Right renal cortex interstitium (tissue), 3 donors: Measurements from ENCODE around the gene TMEM225B. TPM values are rescaled to one million over a fixed set of nuclear protein-coding genes. Genes with fewer than 3 reads are reported as not detected.
A peak's percentile ranks its signal among the peaks of the same experiment; 100 is the strongest.
"Not testable (repeated sequence)": the region's sequence is repeated elsewhere in the genome, so short reads cannot be mapped to it uniquely, and the experiment has no call there.

ENCODE experiments used
- DNase-seq, 3 donors: peaks; one replicate each; pipeline ENCODE4 v3.0.0-alpha.2; 2013; ENCODE audit warnings: low read depth in 3 of 3, low spot score in 2 of 3
- polyA plus RNA-seq, 3 donors: library from polyadenylated mRNA; unstranded; fragments of 120-200 nt; gene quantifications; one replicate each; pipeline ENCODE4 v1.2.1, GENCODE V29; 2013; ENCODE audit not compliant: insufficient read length in 3 of 3

TMEM225B gene
- 1 to 10 TPM; 2.5 to 3.0 (median 2.7) TPM for polyA plus RNA-seq

- no peak for DNase-seq
Observed at GRCh38 chr7:99597762-99598501, at the start of gene TMEM225B. TMEM225B (plus strand) TSS chr7:99598267; CDS start chr7:99604389, 6,122 bp downstream.

DNA sequence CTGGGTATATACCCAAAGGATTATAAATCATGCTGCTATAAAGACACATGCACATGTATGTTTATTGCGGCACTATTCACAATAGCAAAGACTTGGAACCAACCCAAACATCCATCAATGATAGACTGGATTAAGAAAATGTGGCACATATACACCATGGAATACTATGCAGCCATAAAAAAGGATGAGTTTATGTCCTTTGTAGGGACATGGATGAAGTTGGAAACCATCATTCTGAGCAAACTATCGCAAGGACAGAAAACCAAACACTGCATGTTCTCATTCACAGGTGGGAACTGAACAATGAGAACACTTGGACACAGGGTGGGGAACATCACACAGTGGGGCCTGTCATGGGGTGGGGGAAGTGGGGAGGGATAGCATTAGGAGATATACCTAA is 48.5 kb upstream of the TMEM225B start:
- DNase-seq, result not testable (repeated sequence)

DNA sequence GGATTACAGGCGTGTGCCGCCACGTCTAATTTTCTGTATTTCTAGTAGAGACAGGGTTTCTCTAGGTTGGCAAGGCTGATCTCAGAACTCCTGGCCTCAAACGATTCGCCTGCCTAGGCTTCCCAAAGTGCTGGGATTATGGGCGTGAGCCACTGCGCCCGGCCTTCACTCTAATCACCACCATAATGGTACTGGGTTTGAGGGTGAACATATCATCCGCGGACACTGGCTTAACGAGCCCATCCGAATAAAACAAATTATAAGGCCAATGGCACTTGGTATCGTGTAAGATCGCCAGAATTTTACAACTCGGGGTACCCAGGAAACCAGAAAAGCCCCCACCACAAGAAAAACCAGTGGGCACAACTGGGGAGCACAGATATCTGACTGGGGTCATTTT is 46.7 kb upstream of the TMEM225B start:
- DNase-seq, result no peak

DNA sequence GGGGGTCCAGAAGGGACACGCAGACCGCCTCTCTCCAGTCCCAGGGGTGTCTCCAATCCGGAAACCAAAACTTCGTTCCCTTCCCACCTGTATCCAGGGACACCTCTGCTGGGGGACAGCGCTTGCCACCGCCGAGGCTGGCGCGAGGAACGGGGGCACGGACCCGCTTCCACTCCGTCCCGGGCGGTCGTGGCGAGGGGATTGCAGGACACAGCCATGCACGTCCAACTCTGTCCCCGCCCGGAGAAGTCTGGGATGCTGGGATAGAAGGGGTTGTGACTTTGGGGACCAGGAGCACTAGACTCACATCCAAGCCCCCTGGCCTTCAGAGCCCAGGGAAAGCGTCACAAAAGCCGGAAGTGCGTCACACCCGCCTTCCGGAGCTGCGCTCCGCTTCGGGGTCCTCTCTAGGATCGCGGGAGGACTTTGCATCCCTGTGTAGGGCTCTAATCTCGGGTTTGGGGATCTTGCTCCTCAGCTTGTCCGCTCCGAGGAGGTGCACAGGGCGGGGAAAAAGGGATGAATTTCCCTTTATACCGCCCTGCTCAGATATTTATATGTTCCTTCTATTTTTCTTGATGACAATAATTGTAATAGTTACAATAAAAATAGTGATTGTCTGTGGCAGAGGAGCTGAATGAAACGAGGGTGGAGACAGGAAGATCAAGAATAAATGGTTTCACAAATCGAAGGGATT is 46.2 kb upstream of the TMEM225B start, which contains the start of gene FAM200A:
FAM200A (minus strand) TSS at position 348 of the 697 bp plus-strand sequence. CDS start 3,707 bp downstream, outside the sequence.
- DNase-seq, result peak; percentile 84 to 93 (median 88)

- no peak for DNase-seq
Observed at GRCh38 chr7:99553039-99553438, 45.0 kb upstream of the TMEM225B start.

DNA sequence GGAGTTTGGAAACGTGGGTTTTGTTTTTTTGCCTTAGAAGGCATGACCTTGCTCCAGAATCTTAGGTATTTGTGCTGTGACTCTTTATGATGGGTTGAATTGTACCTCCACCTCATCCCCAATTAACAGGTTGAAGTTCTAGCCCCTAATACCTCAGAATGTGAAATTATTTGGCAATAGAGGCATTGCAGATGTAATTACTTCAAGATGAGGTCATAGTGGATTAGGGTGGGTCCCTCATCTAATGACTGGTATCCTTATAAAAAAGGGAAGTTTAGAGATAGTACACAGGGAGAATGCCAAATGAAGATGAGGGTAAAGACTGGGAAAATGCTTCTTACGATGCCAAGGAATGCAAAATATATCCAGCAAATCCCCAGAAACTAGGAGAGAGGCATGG is 43.1 kb upstream of the TMEM225B start:
- no peak for DNase-seq

- no peak for DNase-seq
Observed at GRCh38 chr7:99557196-99557607, 40.9 kb upstream of the TMEM225B start.

GRCh38 chr7:99557940-99558305 is 40.1 kb upstream of the TMEM225B start:
- DNase-seq, result peak in 1 of 3 donors; percentile 18

DNA sequence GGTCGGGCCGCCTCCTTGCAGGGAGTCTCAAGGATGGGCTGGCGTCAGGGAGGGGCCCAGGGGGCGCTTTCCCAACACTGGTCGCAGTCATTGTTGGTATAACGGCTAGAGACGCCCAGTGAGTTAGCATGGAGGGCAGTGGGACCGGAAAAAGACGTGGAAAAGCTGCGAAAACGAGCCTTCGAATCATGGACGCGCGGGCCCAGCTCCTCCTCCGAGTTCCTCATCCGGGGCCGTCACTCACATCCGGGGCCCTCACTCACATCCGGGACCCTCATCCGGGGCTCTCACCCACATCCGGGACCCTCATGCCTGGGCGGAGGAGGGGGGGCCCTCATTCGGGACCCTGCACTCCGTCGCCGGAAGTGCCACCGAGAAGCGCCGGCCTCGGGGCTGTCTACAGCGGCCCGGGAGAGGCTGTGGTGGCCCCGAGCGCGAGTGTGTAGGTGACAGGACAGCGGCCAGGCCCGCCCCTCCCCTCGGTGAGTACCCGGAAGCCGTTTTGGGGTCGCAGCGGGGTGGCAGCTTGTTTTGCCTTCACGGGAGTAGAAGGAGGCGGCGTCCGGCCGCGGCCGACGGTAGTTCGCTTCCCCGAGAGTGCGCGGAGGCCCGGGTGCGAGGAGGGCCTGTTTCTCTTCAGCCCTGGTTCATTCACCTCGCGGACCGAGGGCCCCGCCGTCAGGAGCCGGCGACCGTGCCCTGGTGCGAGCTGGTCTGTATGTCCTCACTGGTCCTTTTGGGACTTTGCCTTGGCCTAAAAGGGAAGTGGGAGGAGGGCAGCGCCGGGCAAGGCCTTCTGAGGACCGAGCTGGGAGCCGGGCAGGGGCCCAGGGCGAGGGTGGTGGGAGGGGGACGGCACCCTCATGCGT is 39.5 kb upstream of the TMEM225B start, which contains the start of gene ZNF655:
ZNF655 (plus strand) TSS at position 337 of the 869 bp plus-strand sequence. CDS start 1,918 bp downstream, outside the sequence.
- DNase-seq, result peak; percentile 72 to 90 (median 89)

DNA sequence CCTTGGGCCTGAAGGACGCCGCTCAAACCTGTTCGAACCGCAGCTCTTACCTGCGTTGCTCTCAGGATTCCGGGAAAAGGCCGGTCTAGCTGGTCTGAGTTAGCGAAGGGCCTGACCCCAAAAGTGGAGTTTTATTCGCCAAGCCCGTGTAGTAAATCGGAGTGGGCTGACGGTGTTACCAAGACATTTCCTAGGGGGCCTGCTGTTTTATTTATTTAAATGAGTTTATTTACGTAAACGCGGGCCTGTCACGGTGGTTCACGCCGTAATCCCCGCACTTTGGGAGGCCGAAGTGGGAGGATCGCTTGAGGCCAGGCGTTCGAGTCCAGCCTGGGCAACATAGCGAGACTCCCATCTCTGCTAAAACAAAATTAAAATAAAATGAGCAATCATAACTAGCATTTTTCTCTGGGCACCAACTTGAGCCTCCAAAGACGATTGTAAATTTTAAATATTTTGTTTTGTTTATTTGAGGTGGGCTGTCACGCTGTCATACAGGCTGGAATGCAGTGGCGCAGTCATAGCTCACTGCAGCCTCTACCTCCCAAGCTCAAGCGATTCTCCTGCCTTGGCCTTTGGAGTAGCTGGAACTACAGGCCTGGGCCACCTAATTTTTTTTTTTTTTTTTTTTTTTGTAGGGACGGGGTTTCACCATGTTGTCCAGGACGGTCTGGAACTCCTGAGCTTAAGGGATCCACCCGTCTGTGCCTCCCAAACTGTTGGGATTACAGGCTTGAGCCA is 38.7 kb upstream of the TMEM225B start:
- no peak for DNase-seq

DNA sequence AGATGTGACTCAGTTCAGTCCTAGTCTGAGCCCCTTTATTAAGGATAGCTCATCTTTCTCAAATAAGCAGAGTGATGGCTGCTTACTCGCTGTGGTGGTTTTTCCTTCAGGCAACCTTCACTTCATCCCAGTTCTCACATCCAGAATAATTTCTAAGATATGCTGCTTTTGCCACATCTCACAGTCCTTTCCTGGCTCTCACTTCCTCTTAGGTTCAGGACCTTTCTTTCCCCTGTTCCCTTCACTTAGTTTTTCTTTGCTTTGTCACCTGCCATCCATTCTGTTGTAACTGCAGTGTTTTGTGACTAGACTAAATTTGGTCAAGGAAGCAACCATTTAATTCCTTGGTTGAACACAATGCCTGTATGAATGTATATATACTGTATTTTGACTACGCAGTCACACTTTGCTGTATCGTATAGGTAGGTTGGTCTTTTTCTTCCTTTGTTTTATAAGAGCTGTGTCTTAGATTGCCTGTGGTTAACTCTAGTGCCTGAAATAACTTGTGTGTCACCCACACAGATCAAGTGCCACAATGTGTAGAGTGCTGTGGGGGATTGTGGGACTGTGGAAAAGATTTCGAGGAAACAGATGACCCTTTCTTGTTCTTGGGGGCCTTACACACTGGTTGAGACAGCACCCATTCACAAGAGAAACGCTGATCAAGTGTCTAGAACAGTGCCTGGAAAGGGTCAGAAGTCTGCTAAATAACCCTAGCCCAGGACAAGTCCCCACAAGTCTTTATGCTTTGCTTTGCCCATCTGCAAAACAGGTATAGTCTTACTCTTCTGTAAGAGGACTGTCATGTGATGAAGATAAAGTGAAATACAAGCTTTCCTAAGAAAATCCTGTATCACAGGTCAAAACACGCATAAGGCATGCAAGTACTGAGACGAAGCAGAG is 37.0 kb upstream of the TMEM225B start:
- DNase-seq, result no peak

DNA sequence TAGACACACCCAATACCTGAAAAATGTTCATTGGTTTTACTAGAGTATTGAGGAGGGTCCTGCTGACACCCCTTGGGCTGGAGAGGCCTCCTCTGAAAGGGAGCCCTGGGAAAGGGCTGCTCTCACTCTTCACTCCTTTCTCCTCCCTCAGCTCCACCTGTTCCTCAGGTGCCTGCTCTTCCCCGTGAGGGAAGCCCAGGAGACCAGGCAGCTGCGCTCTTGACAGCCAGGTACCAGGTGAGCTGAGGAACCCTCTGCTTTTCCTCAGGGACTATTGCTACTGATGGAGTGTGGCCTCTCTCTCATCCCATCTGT is 36.4 kb upstream of the TMEM225B start:
- DNase-seq, result no peak

DNA sequence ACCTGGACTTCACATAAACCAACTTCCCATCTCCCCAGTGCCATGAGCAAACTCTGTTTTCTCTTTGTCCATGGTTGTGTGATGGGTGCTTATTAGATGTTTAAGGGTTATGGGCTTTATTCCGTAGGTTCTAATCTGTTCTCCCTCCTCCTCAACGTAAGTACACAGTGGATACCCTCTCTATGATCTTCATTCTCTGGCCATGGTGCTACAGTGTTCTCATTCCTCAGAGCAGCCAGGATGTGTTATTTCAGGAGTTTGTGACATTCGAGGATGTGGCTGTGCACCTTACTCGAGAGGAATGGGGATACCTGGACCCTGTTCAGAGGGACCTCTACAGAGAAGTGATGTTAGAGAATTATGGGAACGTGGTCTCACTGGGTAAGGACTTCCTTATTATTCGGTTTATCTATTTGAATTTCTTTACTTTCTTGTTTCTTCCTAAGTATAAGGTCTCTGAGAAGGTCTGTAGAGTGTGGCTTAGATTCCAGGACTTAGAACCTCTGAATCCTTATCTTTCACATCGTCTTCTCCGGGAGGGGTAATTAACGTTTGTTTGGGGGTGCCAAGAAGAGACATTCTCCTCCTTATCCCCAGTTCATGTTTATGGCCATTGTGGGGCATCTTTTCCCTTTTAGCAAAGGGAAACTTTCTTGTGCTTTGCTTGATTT is 35.8 kb upstream of the TMEM225B start:
- DNase-seq, result no peak

- DNase-seq, result no peak
Observed at GRCh38 chr7:99562832-99563231, 35.2 kb upstream of the TMEM225B start.

DNA sequence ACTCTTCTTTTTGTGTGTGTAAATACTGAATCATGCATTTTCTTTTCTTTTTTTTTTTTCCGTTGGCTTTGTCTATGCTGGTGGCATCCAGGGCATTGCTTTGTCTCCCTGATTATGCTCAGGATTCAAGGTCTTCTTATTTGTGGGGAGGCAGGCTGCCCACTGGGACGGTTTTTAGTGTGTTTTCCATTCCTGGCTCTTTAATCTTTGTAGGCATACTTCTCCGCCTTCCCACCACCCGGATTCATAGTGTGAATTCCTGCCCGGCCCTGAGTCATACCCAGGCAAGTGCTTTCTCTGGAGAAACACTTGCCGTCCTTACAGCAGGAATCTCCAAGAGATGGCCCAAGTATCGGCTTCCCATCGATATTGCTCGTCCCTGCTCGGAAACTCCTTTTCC is 34.4 kb upstream of the TMEM225B start:
- DNase-seq, result no peak

GRCh38 chr7:99568770-99569169 is 29.3 kb upstream of the TMEM225B start:
- DNase-seq, result not testable (repeated sequence)

GRCh38 chr7:99571768-99572167 is 26.3 kb upstream of the TMEM225B start:
- no peak for DNase-seq

GRCh38 chr7:99573257-99573656 is 24.8 kb upstream of the TMEM225B start:
- no peak for DNase-seq

DNA sequence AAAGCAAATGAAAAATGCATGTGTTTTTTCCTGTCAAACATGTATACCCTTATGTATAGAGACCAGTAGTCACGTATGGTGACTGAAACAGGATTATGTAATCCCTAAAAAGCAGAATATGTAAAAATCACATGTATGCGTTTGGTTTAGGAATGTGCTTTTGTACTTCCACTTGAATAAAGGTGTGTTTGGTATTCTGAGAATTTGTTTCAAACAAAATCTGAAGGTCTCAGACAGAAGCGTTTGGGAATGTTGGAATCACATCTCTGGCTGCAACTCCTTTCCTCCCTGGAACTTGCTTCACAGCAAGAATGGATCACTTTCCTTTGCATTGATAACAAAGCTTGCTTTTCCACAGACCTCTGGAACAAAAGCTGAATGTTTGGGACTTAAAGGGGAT is 21.8 kb upstream of the TMEM225B start:
- no peak for DNase-seq
